HEK293 (cell line): ENCODE measurements around the gene KCNJ5.

ENCODE experiments used
- CTCF ChIP-seq: fragments of 450-650 bp; formaldehyde crosslinking; IDR thresholded peaks from 2 replicates; pipeline ENCODE4 v1.5.1; 2016; ENCODE audit warnings: missing biosample characterization, missing genetic modification characterization
- ELK4 ChIP-seq: IDR thresholded peaks from 2 replicates; pipeline ENCODE4 v1.6.1; 2011; ENCODE audit warnings: mild to moderate bottlenecking, low read depth, low read length, borderline replicate concordance
- MZF1 ChIP-seq: fragments of 450-650 bp; formaldehyde crosslinking; IDR thresholded peaks from 2 replicates; pipeline ENCODE4 v1.5.1; 2017; ENCODE audit warnings: missing biosample characterization, missing genetic modification characterization, borderline replicate concordance
- OSR2 ChIP-seq: fragments of 450-650 bp; formaldehyde crosslinking; IDR thresholded peaks from 2 replicates; pipeline ENCODE4 v1.5.1; 2016; ENCODE audit warnings: missing biosample characterization, missing genetic modification characterization
- PRDM1 ChIP-seq: fragments of 450-650 bp; formaldehyde crosslinking; IDR thresholded peaks from 2 replicates; pipeline ENCODE4; 2016; ENCODE audit warnings: missing biosample characterization, missing genetic modification characterization
- SP2 ChIP-seq: fragments of 450-650 bp; formaldehyde crosslinking; IDR thresholded peaks from 2 replicates; pipeline ENCODE4 v1.5.1; 2016; ENCODE audit warnings: missing biosample characterization, missing genetic modification characterization
- ZBTB8A ChIP-seq: fragments of 450-650 bp; formaldehyde crosslinking; IDR thresholded peaks from 2 replicates; pipeline ENCODE4 v1.5.1; 2016; ENCODE audit warnings: missing biosample characterization, missing genetic modification characterization
- ZFP41 ChIP-seq: fragments of 450-650 bp; formaldehyde crosslinking; IDR thresholded peaks from 2 replicates; pipeline ENCODE4 v1.5.1; 2016; ENCODE audit warnings: missing biosample characterization, missing genetic modification characterization, borderline replicate concordance
- ZNF146 ChIP-seq: fragments of 450-650 bp; formaldehyde crosslinking; IDR thresholded peaks from 2 replicates; pipeline ENCODE4 v1.5.1; 2016; ENCODE audit warnings: missing biosample characterization, missing genetic modification characterization
- ZNF175 ChIP-seq: fragments of 450-650 bp; formaldehyde crosslinking; IDR thresholded peaks from 2 replicates; pipeline ENCODE4 v1.5.1; 2016; ENCODE audit warnings: missing biosample characterization, missing genetic modification characterization
- ZNF239 ChIP-seq: fragments of 450-650 bp; formaldehyde crosslinking; IDR thresholded peaks from 2 replicates; pipeline ENCODE4 v1.5.1; 2016; ENCODE audit warnings: missing biosample characterization, missing genetic modification characterization
- ZNF449 ChIP-seq: fragments of 450-650 bp; formaldehyde crosslinking; IDR thresholded peaks from 2 replicates; pipeline ENCODE4 v1.5.1; 2017; ENCODE audit warnings: missing biosample characterization, mild to moderate bottlenecking, missing genetic modification characterization, moderate library complexity
- TF ChIP-seq, protein P1 (sequence below): fragments of 450-650 bp; formaldehyde crosslinking; IDR thresholded peaks from 2 replicates; pipeline ENCODE4 v1.5.0; 2017; ENCODE audit warnings: missing biosample characterization, missing genetic modification characterization, borderline replicate concordance

DNA sequence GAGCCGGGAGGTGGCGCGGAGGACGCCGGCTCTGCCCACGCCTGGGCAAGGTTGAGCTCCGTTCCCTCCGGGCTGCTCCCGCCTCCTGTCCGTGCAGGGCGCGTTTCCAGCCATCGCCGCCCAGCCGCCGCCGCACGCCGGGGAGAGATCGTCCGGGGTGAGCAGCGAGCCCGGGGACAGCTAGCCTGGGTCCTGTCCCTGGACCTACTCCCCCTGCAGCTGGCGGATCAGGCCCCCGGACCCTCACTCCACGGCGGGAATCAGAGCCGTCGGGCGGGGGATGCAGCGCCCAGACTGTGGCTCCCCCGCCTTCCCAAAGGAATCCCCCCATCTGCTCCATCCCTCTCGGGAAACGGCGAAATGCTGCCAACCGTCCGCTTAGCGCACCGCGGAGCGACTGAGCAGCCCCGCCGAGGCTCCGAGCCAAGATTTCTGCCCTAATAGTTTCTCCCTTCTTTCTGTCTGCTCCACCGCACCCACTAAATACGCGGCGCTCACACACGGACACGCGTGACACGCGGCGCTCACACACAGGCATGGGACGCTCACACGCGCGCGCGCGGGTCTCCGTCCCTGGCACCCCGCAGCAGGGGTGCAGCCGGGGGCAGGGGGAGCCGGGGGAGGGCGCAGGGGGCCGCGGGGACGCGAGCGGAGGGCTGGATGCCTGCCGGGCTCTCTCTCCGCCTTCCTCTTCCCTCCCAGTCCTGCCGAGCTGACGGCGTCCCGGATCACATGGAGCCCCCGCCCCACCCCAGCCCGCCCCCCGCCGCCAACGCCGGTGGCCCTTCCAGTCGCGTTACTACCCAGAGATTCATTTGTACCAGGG lies at the start of gene KCNJ5:
- TF ChIP-seq CTCF (tag by site-specific recombination) (no peak), OSR2 (tag by site-specific recombination) (no peak), MZF1 (tag by site-specific recombination) (peak; percentile 94), SP2 (tag by site-specific recombination) (peak; percentile 46), ZFP41 (tag by site-specific recombination) (no peak), PRDM1 (tag by site-specific recombination) (no peak), ZBTB8A (tag by site-specific recombination) (peak; percentile 71), ZNF146 (tag by site-specific recombination) (no peak), ZNF239 (tag by site-specific recombination) (no peak), ZNF175 (no peak), ELK4 (no peak), ZNF449 (peak; percentile 47; the same call in 1 of the 2 replicates)
- TF ChIP-seq, protein P1, sequence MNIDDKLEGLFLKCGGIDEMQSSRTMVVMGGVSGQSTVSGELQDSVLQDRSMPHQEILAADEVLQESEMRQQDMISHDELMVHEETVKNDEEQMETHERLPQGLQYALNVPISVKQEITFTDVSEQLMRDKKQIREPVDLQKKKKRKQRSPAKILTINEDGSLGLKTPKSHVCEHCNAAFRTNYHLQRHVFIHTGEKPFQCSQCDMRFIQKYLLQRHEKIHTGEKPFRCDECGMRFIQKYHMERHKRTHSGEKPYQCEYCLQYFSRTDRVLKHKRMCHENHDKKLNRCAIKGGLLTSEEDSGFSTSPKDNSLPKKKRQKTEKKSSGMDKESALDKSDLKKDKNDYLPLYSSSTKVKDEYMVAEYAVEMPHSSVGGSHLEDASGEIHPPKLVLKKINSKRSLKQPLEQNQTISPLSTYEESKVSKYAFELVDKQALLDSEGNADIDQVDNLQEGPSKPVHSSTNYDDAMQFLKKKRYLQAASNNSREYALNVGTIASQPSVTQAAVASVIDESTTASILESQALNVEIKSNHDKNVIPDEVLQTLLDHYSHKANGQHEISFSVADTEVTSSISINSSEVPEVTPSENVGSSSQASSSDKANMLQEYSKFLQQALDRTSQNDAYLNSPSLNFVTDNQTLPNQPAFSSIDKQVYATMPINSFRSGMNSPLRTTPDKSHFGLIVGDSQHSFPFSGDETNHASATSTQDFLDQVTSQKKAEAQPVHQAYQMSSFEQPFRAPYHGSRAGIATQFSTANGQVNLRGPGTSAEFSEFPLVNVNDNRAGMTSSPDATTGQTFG (tag by site-specific recombination) = no peak
